HepG2 (cell line): ENCODE measurements around the gene ACADSB. TPM values are rescaled to one million over a fixed set of nuclear protein-coding genes. Genes with fewer than 3 reads are reported as not detected.

Experiments
- ATAC-seq: fragments of 200-7000 bp; cut with Tn5 transposase; 3 replicates; pipeline ENCODE4 v1.9.1; 2020; ENCODE audit warnings: mild to moderate bottlenecking, moderate library complexity
- BruUV-seq: library from RNA; stranded (reverse); fragments of 400-500 nt; replicated peaks from 2 replicates; lab custom pipeline; 2021; lab: Mats Ljungman, UMichigan
- CTCF ChIA-PET: fragments of 300-600 bp; formaldehyde crosslinking; extraction: SDS; loops from one replicate; lab custom pipeline; 2021; ENCODE audit warnings: low total read pairs, inconsistent platforms, low intra/inter-chr PET ratio; lab: Yijun Ruan, JAX
- POLR2A ChIA-PET: fragments of 350-600 bp; sonication (Branson Sonifier 250); formaldehyde crosslinking; loops from one replicate; lab custom pipeline; 2020; ENCODE audit warnings: antibody characterized with exemption, inconsistent platforms; lab: Yijun Ruan, JAX
- DNase-seq: peaks from one replicate; pipeline ENCODE4 v3.0.0-alpha.2; 2015; ENCODE audit warnings: low spot score
- FAIRE-seq: peaks from 3 replicates; lab custom pipeline; 2011; peaks lifted over from hg19 to GRCh38; lab: Jason Lieb, UNC
- H2AFZ ChIP-seq: one replicate; pipeline ENCODE4 v1.6.1; 2011; ENCODE audit warnings: low read length, inconsistent platforms
- H3K27ac ChIP-seq: fragments of 300-600 bp; 3 replicates; pipeline ENCODE4 v1.8.0; 2011; ENCODE audit warnings: mixed run types, mild to moderate bottlenecking, mixed read lengths, low read length, inconsistent platforms; ENCODE audit not compliant: insufficient read depth; ENCODE audit errors: extremely low read length
- H3K27me3 ChIP-seq, 2 experiments: fragments of 200-600 bp in 1 of 2; 2 replicates in 1 of 2; 3 replicates in 1 of 2; pipeline versions ENCODE4 v1.6.0 to v1.8.0; 2011; ENCODE audit warnings: low read length in 2 of 2, mild to moderate bottlenecking in 2 of 2, moderate library complexity in 2 of 2, inconsistent platforms in 1 of 2; ENCODE audit not compliant: insufficient read depth in 2 of 2, control insufficient read depth in 1 of 2
- H3K36me3 ChIP-seq, 2 experiments: fragments of 200-600 bp in 1 of 2; replicated peaks in 1 of 2; 2 replicates in 1 of 2; 3 replicates in 1 of 2; pipeline versions ENCODE4 v1.5.1 to v1.8.0; 2011; ENCODE audit warnings: low read length in 2 of 2, inconsistent platforms in 1 of 2; ENCODE audit not compliant: insufficient read depth in 2 of 2, control insufficient read depth in 1 of 2
- H3K4me1 ChIP-seq: 2 replicates; pipeline ENCODE4 v1.5.1; 2012; ENCODE audit warnings: low read length, inconsistent platforms; ENCODE audit not compliant: insufficient read depth
- H3K4me2 ChIP-seq: 2 replicates; pipeline ENCODE4 v1.6.0; 2011; ENCODE audit warnings: low read depth, low read length, inconsistent platforms
- H3K4me3 ChIP-seq, 3 experiments: fragments of 200-600 bp in 1 of 3; sonication (generic), shearing (Covaris generic) in 1 of 3; replicated peaks in 1 of 3; 2 replicates each; pipeline ENCODE4 v1.5.1; 2011 to 2016; ENCODE audit warnings: low read length in 3 of 3, inconsistent platforms in 2 of 3, low read depth in 2 of 3, mild to moderate bottlenecking in 2 of 3, control low read depth in 1 of 3, mixed read lengths in 1 of 3; ENCODE audit not compliant: insufficient read depth in 1 of 3
- H3K79me2 ChIP-seq: one replicate; pipeline ENCODE4 v1.6.1; 2011; ENCODE audit warnings: low read length, inconsistent platforms; ENCODE audit not compliant: insufficient read depth
- H3K9ac ChIP-seq: 2 replicates; pipeline ENCODE4 v1.6.0; 2011; ENCODE audit warnings: mild to moderate bottlenecking, low read depth, low read length, inconsistent platforms; ENCODE audit not compliant: insufficient read depth
- H3K9me3 ChIP-seq: 2 replicates; pipeline ENCODE4 v1.5.1; 2012; ENCODE audit warnings: mild to moderate bottlenecking, low read length
- H4K20me1 ChIP-seq: 2 replicates; pipeline ENCODE4 v1.6.0; 2011; ENCODE audit warnings: inconsistent platforms, mild to moderate bottlenecking, low read length, moderate library complexity; ENCODE audit not compliant: insufficient read depth
- CBX2 ChIP-seq, 2 experiments: fragments of 200-600 bp in 1 of 2; sonication (generic); formaldehyde crosslinking in 1 of 2; IDR thresholded peaks; 2 replicates each; pipeline versions ENCODE4 v1.7.0 to v1.8.1; 2018 to 2022; ENCODE audit warnings: low read depth in 2 of 2, low read length in 1 of 2, mild to moderate bottlenecking in 1 of 2, missing genetic modification reagents in 1 of 2
- CTCF ChIP-seq: sonication (generic); formaldehyde crosslinking; IDR thresholded peaks from 2 replicates; pipeline ENCODE4 v1.5.0; 2020; ENCODE audit warnings: mild to moderate bottlenecking, missing genetic modification reagents, moderate library complexity
- DRAP1 ChIP-seq: IDR thresholded peaks from 2 replicates; pipeline ENCODE4 v1.6.1; 2016; ENCODE audit warnings: missing genetic modification reagents, missing compliant biosample characterization
- E2F1 ChIP-seq: sonication (generic); formaldehyde crosslinking; IDR thresholded peaks from 2 replicates; pipeline ENCODE4 v1.5.0; 2020; ENCODE audit warnings: missing genetic modification reagents
- HMGXB4 ChIP-seq, 2 experiments: sonication (generic) in 1 of 2; formaldehyde crosslinking in 1 of 2; IDR thresholded peaks; 2 replicates each; pipeline versions ENCODE4 v1.4.0 to v1.6.1; 2018 to 2020; ENCODE audit warnings: missing genetic modification reagents in 2 of 2, borderline replicate concordance in 1 of 2, low read depth in 1 of 2, mild to moderate bottlenecking in 1 of 2, missing biosample characterization in 1 of 2
- MAF1 ChIP-seq: sonication (generic); formaldehyde crosslinking; IDR thresholded peaks from 2 replicates; pipeline ENCODE4 v1.5.0; 2020; ENCODE audit warnings: missing genetic modification reagents, borderline replicate concordance
- MIER2 ChIP-seq: IDR thresholded peaks from 2 replicates; pipeline ENCODE4 v1.6.1; 2016; ENCODE audit warnings: missing biosample characterization, missing genetic modification reagents
- REST ChIP-seq, 2 experiments: IDR thresholded peaks; 2 replicates each; pipeline ENCODE4 v1.6.1; 2011 to 2012; ENCODE audit warnings: low read length in 2 of 2, borderline replicate concordance in 1 of 2, low read depth in 1 of 2, mild to moderate bottlenecking in 1 of 2, moderate library complexity in 1 of 2
- RFXANK ChIP-seq: IDR thresholded peaks from 2 replicates; pipeline ENCODE4 v1.6.1; 2016
- STAT6 ChIP-seq: sonication (generic); formaldehyde crosslinking; IDR thresholded peaks from 2 replicates; pipeline ENCODE4 v1.4.0; 2020; ENCODE audit warnings: missing genetic modification reagents, mild to moderate bottlenecking, borderline replicate concordance
- ZMYM2 ChIP-seq: sonication (generic); formaldehyde crosslinking; IDR thresholded peaks from 2 replicates; pipeline ENCODE4 v1.8.0; 2022; ENCODE audit warnings: mild to moderate bottlenecking, missing genetic modification reagents
- WGBS: methylation state at CpG from one replicate; pipeline ENCODE4 v1.1.6; 2017; ENCODE audit warnings: low lambda C conversion rate; 5-methylcytosine and 5-hydroxymethylcytosine counted together
- in situ Hi-C: cut with HindIII; loops from 2 replicates; pipeline ENCODE4 v1.10.0; 2017; ENCODE audit warnings: low pct_unique_long_range_greater_than_20kb; ENCODE audit not compliant: extremely low pct_ligation_motif_present
- intact Hi-C: fragments of 100-400 bp; cut with micrococcal nuclease; formaldehyde crosslinking; loops from one replicate; pipeline ENCODE4 v1.10.0; 2022; ENCODE audit not compliant: unreplicated experiment
- polyA plus RNA-seq, 8 experiments: library from polyadenylated mRNA; depleted of rRNA in 3 of 8; stranded (reverse) in 7 of 8; unstranded in 1 of 8; fragments of >200 nt; fragmentation: Illumina TruSeq in 4 of 8; extraction: Trizol in 4 of 8; gene quantifications; 2 replicates each; pipeline versions ENCODE4 v1.2.1 to v1.2.3, GENCODE V29; 2011 to 2016; ENCODE audit warnings: low read depth in 4 of 8, missing spikeins in 1 of 8, mixed read lengths in 1 of 8; ENCODE audit not compliant: insufficient read depth in 1 of 8
- total RNA-seq, 5 experiments: library from RNA; depleted of rRNA; stranded (reverse); fragments of >200 nt; fragmentation: Illumina TruSeq; extraction: Trizol; gene quantifications; 2 replicates each; pipeline ENCODE4 v1.2.3, GENCODE V29; 2016; ENCODE audit warnings: low read depth in 1 of 5

Gene ACADSB
- total and polyA plus RNA-seq, 2 of the 13 experiments (the other 11 are each of a cell fraction or from before 2014, with no cell fraction given), result 80.0 to 87.6 TPM

- no peak for TF ChIP-seq CBX2 (IDR thresholded peaks at IDR 0.05; ENCODE audit: low read depth, low read length)
- TF ChIP-seq CBX2 (CRISPR knock-in tag; IDR thresholded peaks at IDR 0.05; ENCODE audit: low read depth), result no peak
- TF ChIP-seq E2F1, result no peak
- TF ChIP-seq REST (IDR thresholded peaks at IDR 0.05; ENCODE audit: borderline replicate concordance in 1 of 2, low read depth in 1 of 2, low read length in 2 of 2), result peak; percentile 34 to 84
- no peak for TF ChIP-seq HMGXB4 (CRISPR knock-in tag; IDR thresholded peaks at IDR 0.05; ENCODE audit: borderline replicate concordance in 1 of 2, low read depth in 1 of 2)
- TF ChIP-seq CTCF, result no peak
- TF ChIP-seq STAT6 (CRISPR knock-in tag), result no peak
- TF ChIP-seq MIER2 (CRISPR knock-in tag), result 0 out of 2 replicates have a peak, but pooled peaks have one; percentile 46
- TF ChIP-seq ZMYM2 (CRISPR knock-in tag), result no peak
- TF ChIP-seq RFXANK, result no peak
- no peak for TF ChIP-seq DRAP1 (CRISPR knock-in tag)
- TF ChIP-seq MAF1 (CRISPR knock-in tag), result no peak
- H3K4me2 ChIP-seq, result no peak overlapping the region
- H3K9ac ChIP-seq, result no peak overlapping the region
- in situ Hi-C loops, result loop anchor here (25.0 kb wide), 1 partner anchor 869 kb away; no protein-coding TSS in a partner anchor
- ChIA-PET POLR2A (no interaction called here), CTCF (no interaction called here)
- H3K27me3 ChIP-seq, result peaks cover 1 to 34% of the 10 kb centered on the region in 2 experiments; a peak in 3 of 5 replicates
- no peak overlapping the region for H3K4me3 ChIP-seq
- H3K79me2 ChIP-seq, result no peaks in the 10 kb centered on the region
- BruUV-seq, result no TSS peak
- H3K27ac ChIP-seq, result no peak overlapping the region
- no peaks in the 10 kb centered on the region for H3K9me3 ChIP-seq
- H3K36me3 ChIP-seq, result no peaks in the 10 kb centered on the region
- H3K4me1 ChIP-seq, result no peaks in the 10 kb centered on the region
- ATAC-seq, result no peak; the same call in 2 of the 3 replicates
- WGBS, result 0% methylated on average over 3 of the region's 4 CpGs
- DNase-seq, result no peak
- H2AFZ ChIP-seq, result no peak overlapping the region
- H4K20me1 ChIP-seq, result no peaks in the 10 kb centered on the region
- intact Hi-C loops, result no loop called here
- FAIRE-seq, result no peak
Measured at GRCh38 chr10:123093489-123093888, 84.7 kb downstream of the ACADSB start.
